ENCODE results near the gene SCIMP. TPM values are rescaled to one million over a fixed set of nuclear protein-coding genes. Genes with fewer than 3 reads are reported as not detected.
"Not testable (repeated sequence)": the region's sequence is repeated elsewhere in the genome, so short reads cannot be mapped to it uniquely, and the experiment has no call there.

SCIMP gene
- total RNA-seq, 4 donors from 2014 or later: 0.62 to 0.91 TPM; not detected in 2

DNA sequence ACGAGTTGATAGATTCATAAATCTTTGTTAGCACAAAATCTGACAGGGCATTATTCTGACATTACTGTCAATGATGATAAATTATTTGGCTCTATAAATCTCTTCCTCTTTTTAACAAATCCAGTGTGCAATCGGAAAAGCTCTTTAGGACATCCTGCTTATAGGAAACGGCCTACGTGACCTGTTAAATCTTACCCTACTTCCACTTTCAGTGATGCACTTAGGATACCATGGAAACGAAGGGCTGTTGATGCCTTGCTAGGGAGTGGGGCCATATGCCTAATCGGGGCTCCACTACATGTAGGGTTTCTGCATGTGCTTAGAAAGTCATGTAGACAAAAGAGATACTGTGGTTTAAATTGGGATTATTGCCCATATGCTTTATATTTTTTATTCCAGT lies 70.2 kb downstream of the SCIMP start:
- intact Hi-C loops (cut with DNase I; ENCODE audit: low total_unique reads): no loop called here
- H3K9me3 ChIP-seq: no peaks in the 10 kb centered on the region
- no peak overlapping the region for H3K4me3 ChIP-seq
- no peak for DNase-seq
- H3K36me3 ChIP-seq: no peaks in the 10 kb centered on the region
- no peaks in the 10 kb centered on the region for H3K27me3 ChIP-seq
- TF ChIP-seq, protein P1, sequence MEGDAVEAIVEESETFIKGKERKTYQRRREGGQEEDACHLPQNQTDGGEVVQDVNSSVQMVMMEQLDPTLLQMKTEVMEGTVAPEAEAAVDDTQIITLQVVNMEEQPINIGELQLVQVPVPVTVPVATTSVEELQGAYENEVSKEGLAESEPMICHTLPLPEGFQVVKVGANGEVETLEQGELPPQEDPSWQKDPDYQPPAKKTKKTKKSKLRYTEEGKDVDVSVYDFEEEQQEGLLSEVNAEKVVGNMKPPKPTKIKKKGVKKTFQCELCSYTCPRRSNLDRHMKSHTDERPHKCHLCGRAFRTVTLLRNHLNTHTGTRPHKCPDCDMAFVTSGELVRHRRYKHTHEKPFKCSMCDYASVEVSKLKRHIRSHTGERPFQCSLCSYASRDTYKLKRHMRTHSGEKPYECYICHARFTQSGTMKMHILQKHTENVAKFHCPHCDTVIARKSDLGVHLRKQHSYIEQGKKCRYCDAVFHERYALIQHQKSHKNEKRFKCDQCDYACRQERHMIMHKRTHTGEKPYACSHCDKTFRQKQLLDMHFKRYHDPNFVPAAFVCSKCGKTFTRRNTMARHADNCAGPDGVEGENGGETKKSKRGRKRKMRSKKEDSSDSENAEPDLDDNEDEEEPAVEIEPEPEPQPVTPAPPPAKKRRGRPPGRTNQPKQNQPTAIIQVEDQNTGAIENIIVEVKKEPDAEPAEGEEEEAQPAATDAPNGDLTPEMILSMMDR (IDR thresholded peaks at IDR 0.05): no peak
- no peak for TF ChIP-seq POLR2A (IDR thresholded peaks at IDR 0.05)
- H3K27ac ChIP-seq: no peak overlapping the region
- H3K4me1 ChIP-seq: no peaks in the 10 kb centered on the region

GRCh38 chr17:5161793-5162192 lies 72.9 kb downstream of the SCIMP start:
- H3K9me3 ChIP-seq; H3K4me1 ChIP-seq; H3K27me3 ChIP-seq; H3K36me3 ChIP-seq; H3K4me3 ChIP-seq; DNase-seq; intact Hi-C loops (cut with DNase I; ENCODE audit: low total_unique reads); H3K27ac ChIP-seq: not testable (repeated sequence)

GRCh38 chr17:5160702-5161101 lies 74.0 kb downstream of the SCIMP start:
- intact Hi-C loops (cut with DNase I; ENCODE audit: low total_unique reads); H3K9me3 ChIP-seq; H3K27me3 ChIP-seq; H3K4me3 ChIP-seq; H3K4me1 ChIP-seq; DNase-seq; H3K36me3 ChIP-seq; H3K27ac ChIP-seq: not testable (repeated sequence)

Other genes with a start within 250 kb of the SCIMP start
- 10 to 100 TPM in 3 of 4 donors, 1 to 10 TPM in 1; 7.3 to 80.8 (median 12.7) TPM for gene CAMTA2, start 247.2 kb downstream of the SCIMP start, total RNA-seq
- 1 to 10 TPM in 1 of 4 donors, not detected in 3; 3.4 TPM for gene INCA1, start 237.3 kb downstream of the SCIMP start, total RNA-seq
- 100 to 1,000 TPM in 1 of 4 donors, 10 to 100 TPM in 3; 22.9 to 140 (median 30.5) TPM for gene KIF1C, start 236.9 kb downstream of the SCIMP start, total RNA-seq
- under 1 TPM in 1 of 4 donors, not detected in 3; 0.55 TPM for gene SLC52A1, start 199.4 kb downstream of the SCIMP start, total RNA-seq
- 1 to 10 TPM; 1.5 to 8.6 (median 5.3) TPM for gene ZFP3, start 156.4 kb downstream of the SCIMP start, total RNA-seq
- gene ZNF232, start 123.0 kb downstream of the SCIMP start, total RNA-seq: 10 to 100 TPM in 1 of 4 donors, 1 to 10 TPM in 2, under 1 TPM in 1; 0.51 to 12.7 (median 6.1) TPM
- 1 to 10 TPM in 1 of 4 donors, under 1 TPM in 2, not detected in 1; 0.21 to 2.6 (median 0.97) TPM for gene USP6, start 118.8 kb downstream of the SCIMP start, total RNA-seq
- gene ZNF594, start 43.0 kb downstream of the SCIMP start, total RNA-seq: 10 to 100 TPM in 3 of 4 donors, 1 to 10 TPM in 1; 7.9 to 43.3 (median 14.3) TPM
- gene RABEP1, start 47.4 kb upstream of the SCIMP start, total RNA-seq: 10 to 100 TPM; 14.9 to 59.7 (median 38.8) TPM
- 10 to 100 TPM; 24.7 to 69.8 (median 52.3) TPM for gene NUP88, start 184.8 kb upstream of the SCIMP start, total RNA-seq
- 10 to 100 TPM; 38.7 to 78.8 (median 46.9) TPM for gene RPAIN, start 185.3 kb upstream of the SCIMP start, total RNA-seq
- gene C1QBP, start 204.3 kb upstream of the SCIMP start, total RNA-seq: 10 to 100 TPM; 49.2 to 98.4 (median 80.7) TPM
- 10 to 100 TPM in 2 of 4 donors, 1 to 10 TPM in 2; 7.4 to 15.7 (median 11.4) TPM for gene DHX33, start 234.1 kb upstream of the SCIMP start, total RNA-seq